Measurements from ENCODE around the gene CEP164. TPM values are rescaled to one million over a fixed set of nuclear protein-coding genes. Genes with fewer than 3 reads are reported as not detected.

Gene CEP164
- 10 to 100 TPM; 28.6 to 31.0 TPM for total RNA-seq

DNA sequence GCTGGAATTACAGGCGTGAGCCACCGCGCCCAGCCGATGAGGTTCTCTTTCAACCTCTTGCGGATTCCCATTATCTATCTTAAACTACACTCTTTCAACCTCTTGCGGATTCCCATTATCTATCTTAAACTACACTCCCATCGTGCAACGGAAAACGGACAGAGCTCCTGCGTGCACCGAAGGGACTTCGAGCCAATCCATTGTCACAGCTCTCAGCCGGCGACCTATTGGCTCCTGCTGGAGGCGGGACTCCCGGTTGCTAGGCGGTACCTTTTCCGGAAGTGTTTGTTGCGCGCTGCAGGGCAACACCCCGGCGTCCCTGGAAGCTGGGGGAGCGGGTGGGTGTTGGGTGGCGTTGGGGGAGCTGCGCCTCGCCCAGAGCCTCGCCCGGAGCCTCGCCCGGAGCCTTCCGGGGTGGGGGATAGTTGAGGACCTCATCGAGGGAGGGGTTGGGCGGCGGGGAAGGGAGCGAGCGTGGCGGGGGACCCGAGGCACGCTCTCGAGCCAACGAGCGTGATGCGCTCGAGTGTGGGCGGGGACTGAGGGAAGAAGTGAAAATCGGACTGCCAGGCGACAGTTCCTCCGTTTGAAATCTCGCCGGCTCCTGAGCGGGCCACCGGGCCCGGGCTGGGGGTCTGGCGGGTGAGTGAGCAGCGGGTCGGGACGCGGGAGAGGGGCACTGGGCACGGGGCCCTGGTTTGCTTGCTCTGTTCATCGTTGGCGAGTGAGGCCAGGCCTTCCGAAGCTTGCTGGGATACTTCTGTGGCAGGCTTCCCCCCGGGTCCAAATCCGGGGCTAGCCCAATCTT is at the start of gene CEP164:
Gene CEP164 (plus strand): TSS at position 288 of the 808 bp plus-strand sequence. CDS start 10,733 bp downstream, outside the sequence.
- peak; percentile 98 for ATAC-seq (replicated peaks)
- H3K9me3 Mint-ChIP-seq = no peaks in the 10 kb centered on the region
- H3K27me3 Mint-ChIP-seq = no peaks in the 10 kb centered on the region
- H3K36me3 Mint-ChIP-seq (ENCODE audit: low read depth) = no peaks in the 10 kb centered on the region
- H3K4me1 Mint-ChIP-seq = peaks cover 10% of the 10 kb centered on the region
- H3K27ac Mint-ChIP-seq = no peak within 1 kb of the TSS
- no peak within 1 kb of the TSS for H3K4me3 Mint-ChIP-seq

DNA sequence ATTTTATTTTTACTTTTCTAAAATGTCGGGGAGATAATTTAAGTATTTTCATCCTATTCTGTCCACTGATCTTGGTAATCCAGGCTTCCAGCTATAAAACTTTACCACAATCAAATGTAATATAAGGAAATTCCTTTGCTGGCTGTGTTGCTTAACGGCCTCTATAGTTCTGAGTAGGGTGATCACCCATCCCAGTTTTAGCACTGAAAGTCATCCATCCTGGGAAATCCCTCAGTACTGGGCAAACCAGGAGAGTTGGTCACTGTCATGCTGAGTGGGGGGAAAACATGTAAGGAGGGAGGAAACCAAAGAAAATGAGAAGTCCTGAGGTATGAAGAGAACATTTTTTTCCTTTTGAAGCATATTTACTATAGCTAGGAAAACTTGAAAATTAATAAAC is 49.3 kb upstream of the CEP164 start:
- Mint-ChIP-seq H3K4me3 (no peak overlapping the region), H3K27me3 (no peaks in the 10 kb centered on the region), H3K36me3 (ENCODE audit: low read depth) (peaks cover 30% of the 10 kb centered on the region), H3K4me1 (peaks cover 43% of the 10 kb centered on the region), H3K9me3 (no peaks in the 10 kb centered on the region), H3K27ac (peak overlapping the region; percentile 16)
- ATAC-seq (replicated peaks) = no peak

DNA sequence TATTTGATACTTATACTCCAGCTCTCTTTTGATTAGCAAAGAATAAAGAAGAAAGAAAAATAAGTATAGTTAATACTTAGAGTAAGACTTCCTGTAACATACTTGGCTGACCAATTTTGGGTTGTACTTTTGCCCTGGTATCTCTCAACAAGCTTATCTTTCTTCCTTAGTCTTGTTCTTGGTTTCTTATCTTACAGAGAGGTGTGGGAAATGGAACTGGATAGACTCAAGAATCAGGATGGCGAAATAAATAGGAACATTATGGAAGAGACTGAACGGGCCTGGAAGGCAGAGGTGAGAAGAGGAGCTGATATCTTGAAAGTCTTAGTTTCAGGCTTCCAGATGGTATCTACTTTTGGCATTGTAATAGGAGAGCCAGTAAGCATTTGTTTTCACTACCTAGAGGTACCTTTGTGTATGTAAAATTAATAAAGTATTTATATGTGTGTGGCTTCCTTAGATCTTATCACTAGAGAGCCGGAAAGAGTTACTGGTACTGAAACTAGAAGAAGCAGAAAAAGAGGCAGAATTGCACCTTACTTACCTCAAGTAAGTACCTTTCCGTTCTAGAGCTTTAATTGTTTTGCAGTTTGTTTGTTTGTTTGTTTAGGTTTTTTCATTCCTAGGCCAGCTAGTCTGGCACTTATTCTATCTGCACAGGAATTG is 47.8 kb upstream of the CEP164 start:
- Mint-ChIP-seq H3K27ac (peak overlapping the region; percentile 76), H3K4me3 (peak overlapping the region; percentile 38)
- peak; percentile 72 for ATAC-seq (replicated peaks)

DNA sequence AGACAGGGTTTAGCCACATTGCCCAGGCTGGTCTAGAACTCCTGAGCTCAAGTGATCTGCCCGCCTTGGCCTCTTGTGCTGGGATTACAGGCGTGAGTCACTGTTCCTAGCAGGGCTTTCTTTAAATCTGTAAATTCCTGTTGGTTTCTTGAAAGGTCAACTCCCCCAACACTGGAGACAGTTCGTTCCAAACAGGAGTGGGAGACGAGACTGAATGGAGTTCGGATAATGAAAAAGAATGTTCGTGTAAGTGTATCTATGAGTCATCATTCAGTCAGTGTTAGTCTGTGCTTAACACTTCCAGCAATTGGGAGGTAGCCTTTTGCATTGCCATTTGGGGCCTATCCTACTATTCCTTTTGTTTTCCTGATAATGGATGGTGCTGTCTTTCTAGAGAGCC is 46.5 kb upstream of the CEP164 start:
- H3K4me3 Mint-ChIP-seq = peak overlapping the region; percentile 38
- no peaks in the 10 kb centered on the region for H3K27me3 Mint-ChIP-seq
- no peak overlapping the region for H3K27ac Mint-ChIP-seq
- H3K9me3 Mint-ChIP-seq = no peaks in the 10 kb centered on the region
- ATAC-seq (replicated peaks) = no peak
- H3K4me1 Mint-ChIP-seq = peaks cover 25% of the 10 kb centered on the region
- H3K36me3 Mint-ChIP-seq (ENCODE audit: low read depth) = peaks cover 52% of the 10 kb centered on the region

More for the DNA sequence above, 47.8 kb upstream of the CEP164 start:
- H3K9me3 Mint-ChIP-seq = no peaks in the 10 kb centered on the region
- H3K4me1 Mint-ChIP-seq = peaks cover 34% of the 10 kb centered on the region
- peaks cover 39% of the 10 kb centered on the region for H3K36me3 Mint-ChIP-seq (ENCODE audit: low read depth)
- H3K27me3 Mint-ChIP-seq = no peaks in the 10 kb centered on the region

DNA sequence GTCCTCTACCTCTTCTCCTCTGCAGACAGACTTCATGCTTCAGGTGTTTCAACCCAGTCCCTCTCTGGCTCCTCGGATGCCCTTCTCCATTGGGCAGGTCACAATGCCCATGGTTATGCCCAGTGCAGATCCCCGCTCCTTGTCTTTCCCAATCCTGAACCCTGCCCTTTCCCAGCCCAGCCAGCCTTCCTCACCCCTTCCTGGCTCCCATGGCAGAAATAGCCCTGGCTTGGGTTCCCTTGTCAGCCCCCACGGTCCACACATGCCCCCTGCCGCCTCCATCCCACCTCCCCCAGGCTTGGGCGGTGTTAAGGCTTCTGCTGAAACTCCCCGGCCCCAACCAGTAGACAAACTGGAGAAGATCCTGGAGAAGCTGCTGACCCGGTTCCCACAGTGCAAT is 45.8 kb upstream of the CEP164 start:
- Mint-ChIP-seq H3K9me3 (no peaks in the 10 kb centered on the region), H3K27ac (peak overlapping the region; percentile 47), H3K36me3 (ENCODE audit: low read depth) (peaks cover 59% of the 10 kb centered on the region), H3K27me3 (no peaks in the 10 kb centered on the region), H3K4me1 (peaks cover 25% of the 10 kb centered on the region), H3K4me3 (no peak overlapping the region)
- ATAC-seq (replicated peaks) = no peak

GRCh38 chr11:117282956-117283355 is 44.7 kb upstream of the CEP164 start:
- ATAC-seq (replicated peaks) = no peak

GRCh38 chr11:117284053-117284452 is 43.6 kb upstream of the CEP164 start:
- H3K27me3 Mint-ChIP-seq = no peaks in the 10 kb centered on the region
- peaks cover 80% of the 10 kb centered on the region for H3K36me3 Mint-ChIP-seq (ENCODE audit: low read depth)
- H3K27ac Mint-ChIP-seq = no peak overlapping the region
- no peak for ATAC-seq (replicated peaks)
- no peak overlapping the region for H3K4me3 Mint-ChIP-seq
- H3K9me3 Mint-ChIP-seq = no peaks in the 10 kb centered on the region
- H3K4me1 Mint-ChIP-seq = peaks cover 23% of the 10 kb centered on the region

More at GRCh38 chr11:117282956-117283355, 44.7 kb upstream of the CEP164 start:
- no peaks in the 10 kb centered on the region for H3K27me3 Mint-ChIP-seq
- H3K9me3 Mint-ChIP-seq = no peaks in the 10 kb centered on the region
- H3K36me3 Mint-ChIP-seq (ENCODE audit: low read depth) = peaks cover 70% of the 10 kb centered on the region
- H3K4me1 Mint-ChIP-seq = peaks cover 25% of the 10 kb centered on the region
- no peak overlapping the region for H3K4me3 Mint-ChIP-seq
- H3K27ac Mint-ChIP-seq = peak overlapping the region; percentile 47

- Mint-ChIP-seq H3K36me3 (ENCODE audit: low read depth) (peaks cover 72% of the 10 kb centered on the region), H3K27me3 (no peaks in the 10 kb centered on the region), H3K4me1 (peaks cover 11% of the 10 kb centered on the region), H3K9me3 (no peaks in the 10 kb centered on the region), H3K4me3 (no peak overlapping the region), H3K27ac (no peak overlapping the region)
- ATAC-seq (replicated peaks) = no peak
These were observed 41.1 kb upstream of the CEP164 start for GRCh38 chr11:117286588-117286987.

DNA sequence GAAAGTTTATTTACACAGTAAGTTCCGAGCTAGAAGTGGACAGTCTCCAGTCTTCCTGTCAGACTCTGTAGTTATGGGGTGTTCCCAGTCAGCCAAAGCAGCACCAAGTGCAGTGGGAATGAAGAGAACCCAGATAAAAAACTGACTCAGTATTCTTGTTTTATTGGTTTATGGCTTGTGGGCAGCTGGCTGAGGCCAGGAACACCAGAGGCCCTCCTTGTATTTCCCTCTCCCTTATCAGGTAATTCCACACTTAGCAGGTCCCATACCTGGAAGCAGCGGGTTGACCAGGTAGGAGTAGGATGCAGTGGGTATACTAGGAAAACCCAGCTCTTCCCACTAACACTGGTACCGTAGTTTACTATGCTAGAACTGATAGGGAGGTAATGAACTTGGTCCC is 40.0 kb upstream of the CEP164 start:
- no peak for ATAC-seq (replicated peaks)
- Mint-ChIP-seq H3K9me3 (no peaks in the 10 kb centered on the region), H3K27ac (no peak overlapping the region), H3K36me3 (ENCODE audit: low read depth) (peaks cover 61% of the 10 kb centered on the region), H3K4me3 (no peak overlapping the region), H3K27me3 (no peaks in the 10 kb centered on the region), H3K4me1 (peaks cover 1% of the 10 kb centered on the region)

DNA sequence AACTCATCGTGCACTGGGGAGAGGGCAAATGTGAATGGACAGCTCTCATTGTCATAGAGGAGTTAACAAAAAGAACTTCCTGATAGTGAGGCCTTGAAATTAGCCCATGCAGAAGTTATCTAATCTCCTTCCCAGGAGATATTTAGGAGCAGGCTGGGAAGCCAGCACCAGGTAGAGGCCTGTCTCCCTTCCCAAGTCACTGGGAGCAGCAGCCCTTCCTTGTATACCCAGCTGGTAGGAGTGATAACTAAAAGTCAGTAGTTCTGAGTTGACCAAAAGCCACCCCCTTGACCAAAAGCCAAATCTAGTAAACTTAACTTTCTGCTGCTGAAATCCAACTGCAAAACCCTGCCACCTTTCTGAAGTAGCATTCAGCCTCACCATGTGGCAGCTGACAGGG is 37.9 kb upstream of the CEP164 start:
- no peak for ATAC-seq (replicated peaks)
- Mint-ChIP-seq H3K4me1 (no peaks in the 10 kb centered on the region), H3K27me3 (no peaks in the 10 kb centered on the region), H3K27ac (no peak overlapping the region), H3K4me3 (no peak overlapping the region), H3K36me3 (ENCODE audit: low read depth) (peaks cover 41% of the 10 kb centered on the region), H3K9me3 (no peaks in the 10 kb centered on the region)

DNA sequence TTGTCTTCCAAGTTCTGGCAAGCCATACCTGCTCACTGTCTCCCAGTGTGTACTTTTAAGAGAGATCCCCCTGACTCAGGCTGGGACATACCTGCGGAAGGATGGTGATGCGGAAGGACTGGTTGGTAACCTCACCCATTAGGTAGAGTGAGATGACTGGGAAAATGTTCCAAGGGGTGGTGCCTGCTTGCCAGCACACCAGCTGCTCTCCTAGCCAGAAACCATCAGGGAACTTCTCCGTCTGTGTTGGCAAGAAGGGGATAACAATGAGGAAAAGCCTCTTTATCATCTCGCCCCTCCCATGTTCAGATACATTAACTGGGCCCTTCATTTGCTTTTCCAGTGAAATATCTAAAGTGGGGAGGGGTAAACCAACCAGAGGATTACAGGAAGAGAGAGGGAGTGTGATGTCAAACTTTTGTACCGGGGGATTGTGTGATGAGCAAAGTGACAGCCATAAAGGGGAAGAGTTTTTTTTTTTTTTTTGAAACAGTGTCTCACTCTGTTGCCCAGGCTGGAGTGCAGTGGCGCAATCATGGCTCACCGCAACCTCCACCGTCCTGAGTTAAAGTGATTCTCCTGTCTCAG is 36.8 kb upstream of the CEP164 start, which contains the start of gene BACE1-AS:
Gene BACE1-AS (plus strand): TSS at position 538 of the 588 bp plus-strand sequence.
- no peak within 1 kb of the TSS for H3K4me3 Mint-ChIP-seq
- ATAC-seq (replicated peaks) = no peak

GRCh38 chr11:117292616-117293015 is 35.0 kb upstream of the CEP164 start:
- H3K36me3 Mint-ChIP-seq (ENCODE audit: low read depth) = peaks cover 13% of the 10 kb centered on the region
- ATAC-seq (replicated peaks) = no peak
- H3K9me3 Mint-ChIP-seq = no peaks in the 10 kb centered on the region
- no peak overlapping the region for H3K27ac Mint-ChIP-seq
- H3K4me3 Mint-ChIP-seq = no peak overlapping the region
- H3K4me1 Mint-ChIP-seq = no peaks in the 10 kb centered on the region
- no peaks in the 10 kb centered on the region for H3K27me3 Mint-ChIP-seq

More for the DNA sequence above, 36.8 kb upstream of the CEP164 start, which contains the start of gene BACE1-AS:
- Mint-ChIP-seq H3K27me3 (no peaks in the 10 kb centered on the region), H3K36me3 (ENCODE audit: low read depth) (peaks cover 30% of the 10 kb centered on the region), H3K4me1 (no peaks in the 10 kb centered on the region), H3K9me3 (no peaks in the 10 kb centered on the region), H3K27ac (no peak within 1 kb of the TSS)

GRCh38 chr11:117295438-117296137 is 32.1 kb upstream of the CEP164 start:
- H3K27me3 Mint-ChIP-seq = no peaks in the 10 kb centered on the region
- no peak overlapping the region for H3K4me3 Mint-ChIP-seq
- no peaks in the 10 kb centered on the region for H3K4me1 Mint-ChIP-seq
- H3K27ac Mint-ChIP-seq = no peak overlapping the region
- H3K9me3 Mint-ChIP-seq = no peaks in the 10 kb centered on the region
- no peak for ATAC-seq (replicated peaks)
- H3K36me3 Mint-ChIP-seq (ENCODE audit: low read depth) = no peaks in the 10 kb centered on the region

GRCh38 chr11:117296881-117297280 is 30.8 kb upstream of the CEP164 start:
- no peak overlapping the region for H3K4me3 Mint-ChIP-seq
- H3K27ac Mint-ChIP-seq = no peak overlapping the region
- no peak for ATAC-seq (replicated peaks)
- H3K27me3 Mint-ChIP-seq = no peaks in the 10 kb centered on the region
- no peaks in the 10 kb centered on the region for H3K9me3 Mint-ChIP-seq
- no peaks in the 10 kb centered on the region for H3K36me3 Mint-ChIP-seq (ENCODE audit: low read depth)
- H3K4me1 Mint-ChIP-seq = peaks cover 5% of the 10 kb centered on the region
